GM19193 (cell line): ENCODE measurements around the gene METTL26.

ENCODE experiments used
- POLR2A ChIP-seq: IDR thresholded peaks from 4 replicates; pipeline ENCODE4 v1.6.1; 2011; ENCODE audit not compliant: insufficient read depth, insufficient read length; ENCODE audit errors: extremely low read depth

Gene METTL26

DNA sequence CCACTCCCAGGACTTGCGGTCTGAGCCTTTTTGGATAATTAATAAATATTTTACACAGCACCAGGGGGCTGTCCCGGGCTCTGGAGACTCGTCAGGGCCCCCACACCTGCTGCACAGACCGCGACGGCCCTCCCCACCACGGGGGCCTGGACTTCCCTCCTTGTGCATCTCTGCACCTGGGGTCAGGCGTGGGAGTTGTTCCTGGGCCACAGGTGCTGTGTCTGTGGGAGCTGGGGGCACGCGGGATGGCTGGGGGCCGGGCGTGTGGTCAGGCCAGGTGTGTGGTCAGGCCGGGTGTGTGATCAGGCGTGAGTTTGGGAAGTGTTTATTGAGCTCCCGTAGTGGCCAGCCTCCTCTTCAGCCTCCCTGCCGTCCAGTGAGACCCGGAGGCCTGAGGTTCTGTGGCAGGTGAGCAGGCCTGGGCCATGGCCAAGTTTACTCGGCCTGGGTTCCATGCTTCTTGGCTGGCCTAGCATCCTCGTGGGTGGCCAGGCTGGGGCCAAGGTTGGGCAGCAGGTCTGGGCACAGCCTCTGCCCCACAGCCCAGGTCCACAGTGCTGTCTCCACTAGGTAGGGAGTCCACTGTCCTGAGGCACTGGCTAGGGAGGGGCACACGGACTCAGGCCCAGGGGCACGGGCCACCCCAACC lies 42.2 kb upstream of the METTL26 start:
- TF ChIP-seq POLR2A = no peak

DNA sequence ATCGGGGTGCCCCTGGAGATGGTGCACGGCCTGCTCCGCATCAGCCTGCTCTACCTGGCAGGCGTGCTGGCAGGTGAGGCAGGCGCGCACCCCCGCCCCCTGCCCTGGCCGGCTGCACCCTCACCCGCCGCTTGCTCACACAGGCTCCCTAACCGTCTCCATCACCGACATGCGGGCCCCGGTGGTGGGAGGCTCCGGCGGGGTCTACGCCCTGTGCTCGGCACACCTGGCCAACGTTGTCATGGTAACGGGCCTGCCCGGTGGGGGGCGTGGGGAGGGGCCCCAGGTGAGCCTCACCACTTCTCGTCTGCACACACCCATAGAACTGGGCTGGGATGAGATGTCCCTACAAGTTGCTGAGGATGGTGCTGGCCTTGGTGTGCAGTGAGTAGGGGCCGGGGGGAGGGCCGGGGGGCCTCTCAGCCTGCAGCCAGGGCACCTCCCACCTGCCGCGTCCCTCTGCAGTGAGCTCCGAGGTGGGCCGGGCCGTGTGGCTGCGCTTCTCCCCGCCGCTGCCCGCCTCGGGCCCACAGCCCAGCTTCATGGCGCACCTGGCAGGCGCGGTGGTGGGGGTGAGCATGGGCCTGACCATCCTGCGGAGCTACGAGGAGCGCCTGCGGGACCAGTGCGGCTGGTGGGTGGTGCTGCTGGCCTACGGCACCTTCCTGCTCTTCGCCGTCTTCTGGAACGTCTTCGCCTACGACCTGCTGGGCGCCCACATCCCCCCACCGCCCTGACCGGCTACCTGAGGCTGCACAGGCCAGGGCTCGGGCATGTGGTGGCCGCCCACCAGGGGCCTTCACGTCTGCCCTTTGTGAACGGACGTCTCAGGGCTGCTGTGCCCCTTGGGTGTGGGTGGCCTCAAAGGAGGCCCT lies 41.4 kb upstream of the METTL26 start:
- TF ChIP-seq POLR2A = no peak

GRCh38 chr16:676913-677312 lies 40.8 kb upstream of the METTL26 start:
- TF ChIP-seq POLR2A = no peak

DNA sequence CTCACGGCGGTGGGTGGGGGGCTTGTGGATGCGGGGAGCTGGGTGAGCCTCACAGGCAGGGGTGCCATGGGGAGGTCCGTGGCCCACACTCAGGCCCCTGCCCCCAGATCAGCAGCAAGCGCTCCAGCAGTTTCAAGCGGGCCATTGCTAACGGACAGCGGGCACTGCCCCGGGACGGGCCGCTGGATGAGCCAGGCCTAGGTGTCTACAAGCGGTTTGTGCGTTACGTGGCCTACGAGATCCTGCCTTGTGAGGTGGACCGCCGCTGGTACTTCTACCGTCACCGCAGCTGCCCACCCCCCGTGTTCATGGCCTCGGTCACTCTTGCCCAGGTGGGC lies 40.4 kb upstream of the METTL26 start:
- no peak for TF ChIP-seq POLR2A

DNA sequence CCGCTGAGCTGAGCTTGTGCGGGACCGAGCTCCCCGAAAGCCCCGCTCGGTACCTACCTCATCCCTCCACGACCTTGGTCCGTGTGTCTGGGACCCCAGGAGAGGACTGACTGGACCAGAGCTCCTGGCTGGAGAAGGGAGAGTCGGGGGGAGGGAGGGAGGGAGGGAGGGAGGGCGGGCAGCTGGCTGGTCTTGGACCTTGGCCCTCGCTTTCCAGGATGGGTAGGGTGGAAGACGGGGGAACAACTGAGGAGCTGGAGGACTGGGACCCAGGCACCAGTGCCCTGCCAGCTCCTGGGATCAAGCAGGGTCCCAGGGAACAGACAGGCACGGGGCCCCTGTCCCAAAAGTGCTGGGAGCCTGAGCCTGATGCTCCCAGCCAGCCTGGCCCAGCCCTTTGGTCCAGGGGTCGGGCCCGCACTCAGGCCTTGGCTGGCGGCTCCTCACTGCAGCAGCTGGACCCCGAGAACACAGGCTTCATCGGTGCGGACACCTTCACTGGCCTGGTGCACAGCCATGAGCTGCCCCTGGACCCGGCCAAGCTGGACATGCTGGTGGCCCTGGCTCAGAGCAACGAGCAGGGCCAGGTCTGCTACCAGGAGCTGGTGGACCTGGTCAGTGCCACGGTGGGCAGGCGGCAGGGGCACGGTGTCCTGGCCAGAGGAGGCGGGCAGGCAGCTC lies 39.9 kb upstream of the METTL26 start:
- TF ChIP-seq POLR2A = no peak

DNA sequence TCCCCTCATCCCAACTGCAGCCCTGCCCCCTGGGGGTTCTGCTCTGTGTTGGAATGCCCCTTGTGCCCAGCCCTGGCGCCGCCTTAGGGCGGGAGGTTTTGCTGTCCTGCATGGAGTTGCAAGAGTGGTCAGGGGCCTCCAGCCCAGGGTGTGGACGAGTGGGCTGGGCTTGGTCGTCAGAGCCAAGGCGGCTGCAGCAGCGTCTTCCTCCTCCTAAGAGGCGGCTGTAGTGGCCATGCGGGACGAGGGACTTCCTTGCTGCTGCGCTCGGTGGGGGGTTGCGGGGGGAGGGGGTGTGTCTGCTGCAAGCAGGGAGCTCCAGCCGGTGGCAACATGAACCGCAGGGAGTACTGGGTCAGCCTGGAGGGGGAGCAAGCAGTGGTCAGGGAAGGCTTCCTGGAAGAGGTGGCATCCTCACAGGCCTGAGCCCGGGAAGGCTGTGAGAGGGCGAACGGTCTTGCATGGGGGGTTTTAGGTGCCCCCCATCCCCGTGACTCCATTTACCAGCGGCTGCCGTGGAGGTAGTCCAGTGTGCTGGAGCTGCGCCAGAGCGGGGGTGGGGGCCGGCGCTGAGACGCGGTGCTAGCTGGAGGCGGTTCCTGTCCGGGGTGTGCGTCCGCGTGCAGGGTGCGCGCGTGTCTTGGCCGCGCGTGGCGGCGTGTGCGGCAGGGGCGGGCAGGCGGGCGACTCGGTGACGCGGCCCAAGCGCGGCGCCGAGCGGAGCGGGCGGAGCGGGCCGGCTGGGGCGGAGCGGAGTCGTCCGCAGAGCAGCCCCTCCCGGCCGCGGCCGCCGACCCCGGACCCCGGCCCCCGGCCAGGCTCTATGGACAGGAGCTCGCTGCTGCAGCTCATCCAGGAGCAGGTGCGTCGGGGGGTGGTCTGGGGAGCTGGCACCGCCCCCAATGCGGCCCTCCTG lies 39.1 kb upstream of the METTL26 start, which contains the start of gene RHBDL1:
Gene RHBDL1 (plus strand): TSS at position 704 of the 916 bp plus-strand sequence. CDS start 120 bp downstream, at position 824.
- no peak for TF ChIP-seq POLR2A

- TF ChIP-seq POLR2A = no peak
Measured at GRCh38 chr16:674214-674881, 38.2 kb upstream of the METTL26 start.

- TF ChIP-seq POLR2A = no peak
Measured at GRCh38 chr16:673399-673991, 37.4 kb upstream of the METTL26 start.

GRCh38 chr16:672851-673250 lies 36.7 kb upstream of the METTL26 start:
- TF ChIP-seq POLR2A = no peak

- TF ChIP-seq POLR2A = no peak
Measured at GRCh38 chr16:672371-672770, 36.3 kb upstream of the METTL26 start.

DNA sequence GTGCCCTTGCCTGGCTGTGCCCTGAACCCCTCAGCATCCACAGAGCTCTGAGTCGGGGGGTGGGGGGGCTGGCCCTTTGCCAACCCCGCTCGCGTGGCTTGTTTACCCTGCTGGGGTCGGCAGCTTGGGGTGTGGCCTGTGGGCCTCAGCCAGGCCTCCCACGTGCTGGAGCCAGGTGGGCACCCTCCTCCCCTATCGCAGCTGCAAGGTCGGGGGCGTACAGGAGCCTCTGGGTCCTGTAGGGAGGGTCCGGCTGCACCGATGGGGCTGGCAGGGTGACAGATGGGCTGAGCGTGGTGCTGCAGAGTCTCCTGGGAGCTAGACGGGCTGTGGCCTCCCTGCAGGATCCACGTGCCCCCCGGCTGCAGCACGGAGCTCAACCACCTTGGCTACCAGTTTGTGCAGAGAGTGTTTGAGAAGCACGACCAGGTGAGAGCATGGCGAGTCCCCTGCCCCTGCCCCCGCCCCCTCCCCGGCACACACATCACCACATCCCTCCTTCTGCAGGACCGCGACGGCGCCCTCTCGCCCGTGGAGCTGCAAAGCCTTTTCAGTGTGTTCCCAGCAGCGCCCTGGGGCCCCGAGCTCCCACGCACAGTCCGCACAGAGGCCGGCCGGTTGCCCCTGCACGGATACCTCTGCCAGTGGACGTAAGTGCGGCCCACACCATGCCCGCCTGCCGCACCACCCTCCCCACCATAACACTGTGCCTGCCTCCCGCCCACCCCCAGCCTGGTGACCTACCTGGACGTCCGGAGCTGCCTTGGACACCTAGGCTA lies 35.4 kb upstream of the METTL26 start:
- TF ChIP-seq POLR2A = no peak

DNA sequence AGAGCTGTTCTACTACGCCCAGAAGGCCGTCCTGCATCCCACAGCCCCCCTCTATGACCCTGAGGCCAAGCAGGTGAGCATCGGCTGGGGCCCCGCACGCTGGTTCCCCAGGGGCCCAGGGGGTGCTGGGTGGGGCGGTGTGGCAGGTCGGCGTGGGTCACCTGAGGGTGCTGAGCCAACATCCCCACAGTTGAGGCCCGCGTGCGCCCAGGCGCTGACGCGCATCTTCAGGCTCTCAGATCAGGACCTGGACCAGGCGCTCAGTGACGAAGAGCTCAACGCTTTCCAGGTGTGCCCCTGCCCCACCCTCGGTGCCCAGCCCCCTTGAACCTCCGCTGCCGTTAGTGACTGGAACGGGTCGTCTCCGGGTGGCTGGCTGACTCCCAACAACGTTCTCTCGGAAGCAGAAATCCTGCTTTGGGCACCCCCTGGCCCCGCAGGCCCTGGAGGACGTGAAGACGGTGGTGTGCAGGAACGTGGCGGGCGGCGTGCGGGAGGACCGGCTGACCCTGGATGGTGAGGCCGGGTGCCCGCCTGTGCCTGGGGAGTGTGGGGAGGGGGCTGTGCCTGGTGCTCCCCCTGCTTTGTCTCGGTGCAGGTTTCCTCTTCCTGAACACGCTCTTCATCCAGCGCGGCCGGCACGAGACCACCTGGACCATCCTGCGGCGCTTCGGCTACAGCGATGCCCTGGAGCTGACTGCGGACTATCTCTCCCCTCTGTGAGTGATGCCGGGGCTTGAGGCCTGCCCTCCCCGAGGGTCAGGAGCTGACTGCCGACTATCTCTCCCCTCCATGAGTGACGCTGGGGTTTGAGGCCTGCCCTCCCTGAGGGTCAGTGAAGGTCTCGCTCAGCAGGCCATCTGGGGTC lies 34.6 kb upstream of the METTL26 start:
- no peak for TF ChIP-seq POLR2A

GRCh38 chr16:669666-670065 lies 33.6 kb upstream of the METTL26 start:
- TF ChIP-seq POLR2A = no peak
